Fibroblast of skin of right biceps (primary cell): ENCODE results near the gene SKA2.
"Not testable (repeated sequence)": the region's sequence is repeated elsewhere in the genome, so short reads cannot be mapped to it uniquely, and the experiment has no call there.

Source experiments
- DNase-seq: peaks from one replicate; pipeline ENCODE4 v3.0.0-alpha.2; 2013

SKA2 gene

DNA sequence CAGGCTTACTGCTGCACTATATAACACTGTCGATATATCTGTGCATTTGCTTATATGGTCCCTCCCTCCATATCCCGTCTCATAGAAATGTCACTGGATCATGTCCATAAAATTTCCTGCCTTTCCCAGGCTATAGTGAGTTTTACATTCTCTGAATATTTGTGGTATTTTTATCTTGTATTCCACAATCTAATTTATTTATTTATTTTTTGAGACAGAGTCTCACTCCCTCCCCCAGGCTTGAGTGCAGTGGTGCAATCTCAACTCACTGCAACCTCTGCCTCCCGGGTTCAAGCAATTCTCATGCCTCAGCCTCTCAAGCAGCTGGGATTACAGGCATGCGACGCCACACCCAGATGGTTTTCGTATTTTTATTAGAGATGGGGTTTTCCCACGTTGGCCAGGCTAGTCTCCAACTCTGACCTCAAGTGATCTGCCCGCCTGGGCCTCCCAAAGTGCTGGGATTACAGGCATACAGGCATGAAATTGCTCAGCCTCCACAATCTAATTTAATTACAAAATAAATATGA is 61.2 kb downstream of the SKA2 start:
- peak; percentile 92 for DNase-seq

- DNase-seq: no peak
Measured at GRCh38 chr17:59093145-59093701, 61.8 kb downstream of the SKA2 start.

DNA sequence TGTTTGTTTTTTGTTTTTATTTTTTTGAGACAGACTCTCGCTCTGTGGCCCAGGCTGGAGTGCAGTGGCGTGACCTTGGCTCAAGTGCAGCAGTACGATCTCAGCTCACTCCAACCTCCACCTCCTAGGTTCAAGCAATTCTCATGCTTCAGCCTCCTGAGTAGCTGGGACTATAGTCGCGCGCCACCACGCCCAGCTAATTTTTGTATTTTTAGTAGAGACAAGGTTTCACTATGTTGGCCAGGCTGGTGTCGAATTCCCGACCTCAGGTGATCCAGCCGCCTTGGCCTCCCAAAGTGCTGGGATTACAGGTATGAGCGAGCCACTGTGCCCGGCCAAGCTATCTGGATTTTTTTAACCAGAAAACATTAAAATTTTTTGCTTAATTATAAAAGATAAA is 64.4 kb downstream of the SKA2 start:
- not testable (repeated sequence) for DNase-seq

DNA sequence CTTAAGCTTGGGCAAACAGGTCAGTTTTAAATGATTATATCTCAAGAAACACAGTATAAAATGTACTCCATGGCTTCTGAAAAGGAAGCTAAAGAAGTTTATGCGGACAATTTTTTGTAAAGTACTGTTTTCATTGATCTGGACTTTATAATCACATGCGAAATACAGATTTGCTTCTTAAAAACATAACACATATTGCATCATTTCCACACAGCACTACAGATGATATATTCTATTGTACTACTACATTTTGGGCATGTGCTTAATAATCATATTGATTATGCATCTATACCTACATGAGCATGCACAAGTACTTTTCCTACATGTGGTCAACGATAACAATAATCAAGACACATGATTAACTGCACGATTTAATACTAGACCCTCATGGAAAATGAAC is 70.8 kb downstream of the SKA2 start:
- DNase-seq: no peak

DNA sequence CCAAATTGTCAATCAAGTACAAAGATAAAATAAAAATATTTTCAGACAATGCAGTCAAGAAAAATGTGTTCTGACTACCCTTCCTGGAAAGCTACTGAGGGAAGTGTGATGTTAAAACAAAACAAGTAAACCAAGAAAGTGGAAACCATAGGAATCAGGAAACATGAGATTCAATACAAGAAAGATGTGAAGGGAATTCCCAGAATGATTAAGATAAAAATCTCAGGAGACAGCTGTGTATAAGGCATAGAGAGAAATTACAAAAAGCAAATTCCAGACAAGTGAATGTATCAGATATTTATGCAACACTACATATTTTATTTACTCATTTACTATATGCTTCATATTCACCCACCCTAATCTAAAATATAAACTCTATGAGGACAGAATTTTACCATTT is 80.5 kb downstream of the SKA2 start:
- DNase-seq: peak; percentile 53

DNA sequence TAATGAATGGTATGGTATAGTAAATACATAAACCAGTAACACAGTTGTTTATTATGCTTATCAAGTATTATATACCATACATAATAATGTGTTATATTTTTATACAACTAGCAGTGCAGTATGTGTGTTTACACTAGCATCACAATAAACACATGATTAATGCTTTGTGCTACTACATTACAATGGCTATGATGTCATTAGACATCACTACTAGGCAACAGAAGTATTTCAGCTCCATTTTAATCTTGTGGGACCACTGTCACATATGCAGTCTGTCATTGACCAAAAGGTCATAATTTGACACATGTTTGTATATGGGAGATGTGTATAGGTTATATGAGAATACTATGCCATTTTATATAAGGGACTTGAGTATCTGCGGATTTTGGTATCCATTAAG is 81.0 kb downstream of the SKA2 start:
- DNase-seq: no peak

DNA sequence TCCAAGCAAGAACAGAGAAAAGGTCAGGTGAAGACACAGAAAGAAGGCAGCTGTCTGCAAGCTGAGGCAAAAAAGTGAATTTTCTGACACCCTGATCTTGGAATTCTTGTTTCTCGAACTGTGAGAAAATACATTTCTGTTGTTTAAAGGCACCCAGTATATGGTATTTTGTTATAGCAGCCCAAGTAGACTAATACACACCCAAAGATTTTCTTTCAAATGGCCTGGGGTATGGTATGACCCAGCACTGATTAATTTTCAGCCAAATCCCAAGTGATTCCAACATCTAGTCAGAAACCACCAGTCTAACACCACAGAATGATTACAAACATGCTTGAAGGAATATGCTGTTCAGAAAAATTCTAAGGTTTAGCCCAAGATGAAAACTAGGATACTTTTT is 85.1 kb downstream of the SKA2 start:
- no peak for DNase-seq

DNA sequence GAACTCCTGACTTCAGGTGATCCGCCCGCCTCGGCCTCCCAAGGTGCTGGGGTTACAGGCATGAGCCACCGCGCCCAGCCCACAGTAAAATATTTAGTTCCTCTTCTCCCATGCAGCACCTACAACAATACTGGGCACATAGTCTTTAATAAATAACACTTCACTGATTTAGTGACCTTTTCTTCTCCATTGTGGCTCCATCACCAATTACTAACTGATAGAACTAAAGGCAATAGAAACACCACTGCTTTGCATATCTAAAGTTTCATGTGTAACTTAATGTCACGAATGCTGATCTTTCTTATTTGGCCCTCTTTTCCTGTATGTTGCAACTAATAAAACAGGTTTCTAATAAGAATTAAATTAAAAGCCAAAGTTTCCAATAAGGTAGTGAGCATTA is 87.2 kb downstream of the SKA2 start:
- DNase-seq: no peak

GRCh38 chr17:59067340-59067739 is 87.6 kb downstream of the SKA2 start:
- no peak for DNase-seq

GRCh38 chr17:59062509-59062908 is 92.5 kb downstream of the SKA2 start:
- DNase-seq: no peak
